HepG2 (cell line): ENCODE measurements around the gene CTNND2. TPM values are rescaled to one million over a fixed set of nuclear protein-coding genes. Genes with fewer than 3 reads are reported as not detected.

Experiments used
- ATAC-seq: fragments of 200-7000 bp; cut with Tn5 transposase; 3 replicates; pipeline ENCODE4 v1.9.1; 2020; ENCODE audit warnings: mild to moderate bottlenecking, moderate library complexity
- BruUV-seq: library from RNA; stranded (reverse); fragments of 400-500 nt; replicated peaks from 2 replicates; lab custom pipeline; 2021; lab: Mats Ljungman, UMichigan
- CTCF ChIA-PET: fragments of 300-600 bp; formaldehyde crosslinking; extraction: SDS; loops from one replicate; lab custom pipeline; 2021; ENCODE audit warnings: low total read pairs, inconsistent platforms, low intra/inter-chr PET ratio; lab: Yijun Ruan, JAX
- POLR2A ChIA-PET: fragments of 350-600 bp; sonication (Branson Sonifier 250); formaldehyde crosslinking; loops from one replicate; lab custom pipeline; 2020; ENCODE audit warnings: antibody characterized with exemption, inconsistent platforms; lab: Yijun Ruan, JAX
- DNase-seq: peaks from one replicate; pipeline ENCODE4 v3.0.0-alpha.2; 2015; ENCODE audit warnings: low spot score
- FAIRE-seq: peaks from 3 replicates; lab custom pipeline; 2011; peaks lifted over from hg19 to GRCh38; lab: Jason Lieb, UNC
- H2AFZ ChIP-seq: one replicate; pipeline ENCODE4 v1.6.1; 2011; ENCODE audit warnings: low read length, inconsistent platforms
- H3K27ac ChIP-seq: fragments of 300-600 bp; 3 replicates; pipeline ENCODE4 v1.8.0; 2011; ENCODE audit warnings: mixed run types, mild to moderate bottlenecking, mixed read lengths, low read length, inconsistent platforms; ENCODE audit not compliant: insufficient read depth; ENCODE audit errors: extremely low read length
- H3K27me3 ChIP-seq, 2 experiments: fragments of 200-600 bp in 1 of 2; 2 replicates in 1 of 2; 3 replicates in 1 of 2; pipeline versions ENCODE4 v1.6.0 to v1.8.0; 2011; ENCODE audit warnings: low read length in 2 of 2, mild to moderate bottlenecking in 2 of 2, moderate library complexity in 2 of 2, inconsistent platforms in 1 of 2; ENCODE audit not compliant: insufficient read depth in 2 of 2, control insufficient read depth in 1 of 2
- H3K36me3 ChIP-seq, 2 experiments: fragments of 200-600 bp in 1 of 2; replicated peaks in 1 of 2; 2 replicates in 1 of 2; 3 replicates in 1 of 2; pipeline versions ENCODE4 v1.5.1 to v1.8.0; 2011; ENCODE audit warnings: low read length in 2 of 2, inconsistent platforms in 1 of 2; ENCODE audit not compliant: insufficient read depth in 2 of 2, control insufficient read depth in 1 of 2
- H3K4me1 ChIP-seq: 2 replicates; pipeline ENCODE4 v1.5.1; 2012; ENCODE audit warnings: low read length, inconsistent platforms; ENCODE audit not compliant: insufficient read depth
- H3K4me2 ChIP-seq: 2 replicates; pipeline ENCODE4 v1.6.0; 2011; ENCODE audit warnings: low read depth, low read length, inconsistent platforms
- H3K4me3 ChIP-seq, 3 experiments: fragments of 200-600 bp in 1 of 3; sonication (generic), shearing (Covaris generic) in 1 of 3; replicated peaks in 1 of 3; 2 replicates each; pipeline ENCODE4 v1.5.1; 2011 to 2016; ENCODE audit warnings: low read length in 3 of 3, inconsistent platforms in 2 of 3, low read depth in 2 of 3, mild to moderate bottlenecking in 2 of 3, control low read depth in 1 of 3, mixed read lengths in 1 of 3; ENCODE audit not compliant: insufficient read depth in 1 of 3
- H3K79me2 ChIP-seq: one replicate; pipeline ENCODE4 v1.6.1; 2011; ENCODE audit warnings: low read length, inconsistent platforms; ENCODE audit not compliant: insufficient read depth
- H3K9ac ChIP-seq: 2 replicates; pipeline ENCODE4 v1.6.0; 2011; ENCODE audit warnings: mild to moderate bottlenecking, low read depth, low read length, inconsistent platforms; ENCODE audit not compliant: insufficient read depth
- H3K9me3 ChIP-seq: 2 replicates; pipeline ENCODE4 v1.5.1; 2012; ENCODE audit warnings: mild to moderate bottlenecking, low read length
- H4K20me1 ChIP-seq: 2 replicates; pipeline ENCODE4 v1.6.0; 2011; ENCODE audit warnings: inconsistent platforms, mild to moderate bottlenecking, low read length, moderate library complexity; ENCODE audit not compliant: insufficient read depth
- AGO2 ChIP-seq: fragments of 200-400 bp; formaldehyde crosslinking; optimal IDR thresholded peaks from 2 replicates; pipeline ENCODE3; 2017; ENCODE audit warnings: mild to moderate bottlenecking, low read depth, low read length, moderate library complexity
- GFI1 ChIP-seq: sonication (generic); formaldehyde crosslinking; IDR thresholded peaks from 2 replicates; pipeline ENCODE4 v1.5.0; 2020; ENCODE audit warnings: missing genetic modification reagents, mild to moderate bottlenecking, borderline replicate concordance
- HOXA3 ChIP-seq: sonication (generic); formaldehyde crosslinking; IDR thresholded peaks from 2 replicates; pipeline ENCODE4 v1.5.0; 2020; ENCODE audit warnings: missing genetic modification reagents
- HOXA9 ChIP-seq: sonication (generic); formaldehyde crosslinking; IDR thresholded peaks from 2 replicates; pipeline ENCODE4 v1.8.1; 2022; ENCODE audit warnings: missing genetic modification reagents, mild to moderate bottlenecking, moderate library complexity, borderline replicate concordance
- KDM1A ChIP-seq: IDR thresholded peaks from 2 replicates; pipeline ENCODE4 v1.6.1; 2016; ENCODE audit warnings: missing compliant biosample characterization
- KDM5B ChIP-seq: sonication (generic); formaldehyde crosslinking; IDR thresholded peaks from 2 replicates; pipeline ENCODE4 v1.4.0; 2020; ENCODE audit warnings: missing genetic modification reagents, mild to moderate bottlenecking, borderline replicate concordance
- NFE2L1 ChIP-seq: sonication (generic); formaldehyde crosslinking; IDR thresholded peaks from 2 replicates; pipeline ENCODE4 v1.4.0; 2020; ENCODE audit warnings: missing genetic modification reagents, mild to moderate bottlenecking, borderline replicate concordance
- NFIC ChIP-seq: IDR thresholded peaks from 2 replicates; pipeline ENCODE4 v1.6.1; 2012; ENCODE audit warnings: mild to moderate bottlenecking, low read length, inconsistent platforms
- SETDB1 ChIP-seq: sonication (generic); formaldehyde crosslinking; IDR thresholded peaks from 2 replicates; pipeline ENCODE4 v1.5.1; 2020; ENCODE audit warnings: missing genetic modification reagents, mild to moderate bottlenecking, borderline replicate concordance
- TP53 ChIP-seq: sonication (generic); formaldehyde crosslinking; conservative IDR thresholded peaks from 2 replicates; pipeline ENCODE4 v1.4.0; 2020; ENCODE audit warnings: missing genetic modification reagents
- ZNF513 ChIP-seq: sonication (generic); formaldehyde crosslinking; conservative IDR thresholded peaks from 2 replicates; pipeline ENCODE4 v1.5.0; 2020; ENCODE audit warnings: missing genetic modification reagents
- ZNF572 ChIP-seq: sonication (generic); formaldehyde crosslinking; IDR thresholded peaks from 2 replicates; pipeline ENCODE4 v1.5.1; 2020; ENCODE audit warnings: mild to moderate bottlenecking, missing genetic modification reagents
- ZSCAN20 ChIP-seq: sonication (generic); formaldehyde crosslinking; IDR thresholded peaks from 2 replicates; pipeline ENCODE4 v1.4.0; 2020; ENCODE audit warnings: missing genetic modification reagents, mild to moderate bottlenecking, borderline replicate concordance
- WGBS: methylation state at CpG from one replicate; pipeline ENCODE4 v1.1.6; 2017; ENCODE audit warnings: low lambda C conversion rate; 5-methylcytosine and 5-hydroxymethylcytosine counted together
- in situ Hi-C: cut with HindIII; loops from 2 replicates; pipeline ENCODE4 v1.10.0; 2017; ENCODE audit warnings: low pct_unique_long_range_greater_than_20kb; ENCODE audit not compliant: extremely low pct_ligation_motif_present
- intact Hi-C: fragments of 100-400 bp; cut with micrococcal nuclease; formaldehyde crosslinking; loops from one replicate; pipeline ENCODE4 v1.10.0; 2022; ENCODE audit not compliant: unreplicated experiment
- polyA plus RNA-seq, 8 experiments: library from polyadenylated mRNA; depleted of rRNA in 3 of 8; stranded (reverse) in 7 of 8; unstranded in 1 of 8; fragments of >200 nt; fragmentation: Illumina TruSeq in 4 of 8; extraction: Trizol in 4 of 8; gene quantifications; 2 replicates each; pipeline versions ENCODE4 v1.2.1 to v1.2.3, GENCODE V29; 2011 to 2016; ENCODE audit warnings: low read depth in 4 of 8, missing spikeins in 1 of 8, mixed read lengths in 1 of 8; ENCODE audit not compliant: insufficient read depth in 1 of 8
- total RNA-seq, 5 experiments: library from RNA; depleted of rRNA; stranded (reverse); fragments of >200 nt; fragmentation: Illumina TruSeq; extraction: Trizol; gene quantifications; 2 replicates each; pipeline ENCODE4 v1.2.3, GENCODE V29; 2016; ENCODE audit warnings: low read depth in 1 of 5

CTNND2 gene
- total and polyA plus RNA-seq, 2 of the 13 experiments (the other 11 are each of a cell fraction or from before 2014, with no cell fraction given), result not detected

- no TSS peak for BruUV-seq
- ATAC-seq (no peak), FAIRE-seq (no peak), DNase-seq (no peak)
- H3K36me3 ChIP-seq, result no peaks in the 10 kb centered on the region
- no peaks in the 10 kb centered on the region for H3K79me2 ChIP-seq
- no peak overlapping the region for H3K4me3 ChIP-seq
- intact Hi-C loops (no loop called here), in situ Hi-C loops (no loop called here)
- H3K9ac ChIP-seq, result no peak overlapping the region
- H2AFZ ChIP-seq, result no peak overlapping the region
- WGBS, result 24% methylated on average over 7 of the region's 10 CpGs
- H3K4me1 ChIP-seq, result no peaks in the 10 kb centered on the region
- no peak overlapping the region for H3K27ac ChIP-seq
- ChIA-PET POLR2A (no interaction called here), CTCF (no interaction called here)
- no peaks in the 10 kb centered on the region for H3K9me3 ChIP-seq
- H4K20me1 ChIP-seq, result no peaks in the 10 kb centered on the region
- no peak overlapping the region for H3K4me2 ChIP-seq
- no peaks in the 10 kb centered on the region for H3K27me3 ChIP-seq
- TF ChIP-seq HOXA3 (no peak), HOXA9 (no peak), ZNF513 (no peak), NFE2L1 (CRISPR knock-in tag) (no peak), AGO2 (no peak), KDM1A (CRISPR knock-in tag) (no peak)
Observed at GRCh38 chr5:11863911-11864310, 40.3 kb downstream of the CTNND2 start.

GRCh38 chr5:11857391-11857790 is 46.9 kb downstream of the CTNND2 start:
- Histone ChIP-seq H4K20me1 (no peaks in the 10 kb centered on the region), H3K4me2 (no peak overlapping the region), H3K27ac (no peak overlapping the region), H3K4me3 (no peak overlapping the region), H3K9me3 (no peaks in the 10 kb centered on the region), H2AFZ (no peak overlapping the region), H3K27me3 (no peaks in the 10 kb centered on the region), H3K36me3 (no peaks in the 10 kb centered on the region), H3K79me2 (no peaks in the 10 kb centered on the region), H3K4me1 (no peaks in the 10 kb centered on the region), H3K9ac (no peak overlapping the region)
- 36% methylated on average over 7 of the region's 7 CpGs for WGBS
- FAIRE-seq (no peak), DNase-seq (no peak), ATAC-seq (no peak)
- ChIA-PET CTCF (no interaction called here), POLR2A (no interaction called here)
- BruUV-seq, result no TSS peak
- TF ChIP-seq ZNF572 (CRISPR knock-in tag) (no peak), TP53 (CRISPR knock-in tag) (no peak), SETDB1 (CRISPR knock-in tag) (no peak), KDM5B (CRISPR knock-in tag) (no peak), NFIC (no peak), ZSCAN20 (CRISPR knock-in tag) (no peak), GFI1 (CRISPR knock-in tag) (no peak)
- in situ Hi-C loops (no loop called here), intact Hi-C loops (no loop called here)
